Ascending aorta (tissue), 2 donors: ENCODE results near the gene KRT73. TPM values are rescaled to one million over a fixed set of nuclear protein-coding genes. Genes with fewer than 3 reads are reported as not detected.

ENCODE experiments used
- DNase-seq, 2 donors: peaks; one replicate each; pipeline ENCODE4 v3.0.0-alpha.2; 2019; ENCODE audit warnings: low spot score in 2 of 2
- H3K27ac ChIP-seq, 2 donors: fragments of 200-600 bp; sonication (generic); one replicate each; pipeline ENCODE4 v1.5.1; 2016 to 2017; ENCODE audit warnings: mild to moderate bottlenecking in 1 of 2
- H3K27me3 ChIP-seq: fragments of 200-600 bp; sonication (generic); one replicate; pipeline ENCODE4 v1.5.1; 2017
- H3K36me3 ChIP-seq, 2 donors: fragments of 200-600 bp; sonication (generic); one replicate each; pipeline ENCODE4 v1.5.1; 2016
- H3K4me1 ChIP-seq, 2 donors: fragments of 200-600 bp; sonication (generic); one replicate each; pipeline ENCODE4 v1.5.1; 2016 to 2017; ENCODE audit warnings: mild to moderate bottlenecking in 1 of 2
- H3K4me3 ChIP-seq, 2 donors: fragments of 200-600 bp; sonication (generic); one replicate each; pipeline ENCODE4 v1.5.1; 2016 to 2017; ENCODE audit warnings: mild to moderate bottlenecking in 1 of 2
- H3K9me3 ChIP-seq, 2 donors: fragments of 200-600 bp; sonication (generic); one replicate each; pipeline ENCODE4 v1.5.1; 2016
- CTCF ChIP-seq, 3 experiments: fragments of 200-600 bp in 2 of 3; fragments of 450-650 bp in 1 of 3; sonication (generic) in 2 of 3; IDR thresholded peaks; one replicate each; pipeline ENCODE4 v1.5.1; 2016 to 2019; ENCODE audit warnings: antibody characterized with exemption in 3 of 3, mild to moderate bottlenecking in 1 of 3, moderate library complexity in 1 of 3
- intact Hi-C: fragments of 100-400 bp; cut with DNase I; formaldehyde crosslinking; loops from one replicate; pipeline ENCODE4 v1.15.1; 2023
- total RNA-seq: library from RNA; depleted of rRNA; stranded (reverse); fragments of >200 nt; gene quantifications from one replicate; pipeline ENCODE4 v1.1.0, GENCODE V29; 2016

Gene KRT73
- total RNA-seq, 1 donor from 2014 or later: not detected

- H3K27me3 ChIP-seq: no peaks in the 10 kb centered on the region
- no peak for TF ChIP-seq CTCF (IDR thresholded peaks at IDR 0.05)
- no peak for DNase-seq
- no peak overlapping the region for H3K4me3 ChIP-seq
- H3K27ac ChIP-seq: no peak overlapping the region
- no peaks in the 10 kb centered on the region for H3K4me1 ChIP-seq
- H3K36me3 ChIP-seq: no peaks in the 10 kb centered on the region
- intact Hi-C loops: no loop called here
- no peaks in the 10 kb centered on the region for H3K9me3 ChIP-seq
Observed at GRCh38 chr12:52646613-52647012, 28.3 kb upstream of the KRT73 start.

- DNase-seq: no peak
- intact Hi-C loops: no loop called here
- no peak overlapping the region for H3K27ac ChIP-seq
- no peaks in the 10 kb centered on the region for H3K9me3 ChIP-seq
- no peak for TF ChIP-seq CTCF (IDR thresholded peaks at IDR 0.05)
- H3K36me3 ChIP-seq: no peaks in the 10 kb centered on the region
- no peaks in the 10 kb centered on the region for H3K4me1 ChIP-seq
- H3K27me3 ChIP-seq: no peaks in the 10 kb centered on the region
- H3K4me3 ChIP-seq: no peak overlapping the region
Observed at GRCh38 chr12:52645982-52646381, 27.6 kb upstream of the KRT73 start.

GRCh38 chr12:52645120-52645761 is 26.9 kb upstream of the KRT73 start:
- Histone ChIP-seq H3K36me3 (no peaks in the 10 kb centered on the region), H3K9me3 (no peaks in the 10 kb centered on the region), H3K4me1 (no peaks in the 10 kb centered on the region), H3K27me3 (no peaks in the 10 kb centered on the region), H3K27ac (no peak overlapping the region), H3K4me3 (no peak overlapping the region)
- DNase-seq: no peak
- intact Hi-C loops: no loop called here
- no peak for TF ChIP-seq CTCF (IDR thresholded peaks at IDR 0.05)

GRCh38 chr12:52644078-52644415 is 25.7 kb upstream of the KRT73 start:
- Histone ChIP-seq H3K27me3 (no peaks in the 10 kb centered on the region), H3K4me3 (no peak overlapping the region), H3K27ac (no peak overlapping the region), H3K9me3 (no peaks in the 10 kb centered on the region), H3K4me1 (no peaks in the 10 kb centered on the region), H3K36me3 (no peaks in the 10 kb centered on the region)
- no peak for TF ChIP-seq CTCF (IDR thresholded peaks at IDR 0.05)
- intact Hi-C loops: no loop called here
- no peak for DNase-seq

GRCh38 chr12:52643233-52644077 is 25.1 kb upstream of the KRT73 start:
- no peak for DNase-seq
- no peak for TF ChIP-seq CTCF (IDR thresholded peaks at IDR 0.05)
- Histone ChIP-seq H3K9me3 (no peaks in the 10 kb centered on the region), H3K27me3 (no peaks in the 10 kb centered on the region), H3K4me3 (no peak overlapping the region), H3K27ac (no peak overlapping the region), H3K36me3 (no peaks in the 10 kb centered on the region), H3K4me1 (no peaks in the 10 kb centered on the region)
- intact Hi-C loops: no loop called here
